AG04450 (cell line): ENCODE measurements around the gene ZNF669. TPM values are rescaled to one million over a fixed set of nuclear protein-coding genes. Genes with fewer than 3 reads are reported as not detected.

ENCODE experiments used
- CTCF ChIA-PET: fragments of 300-600, 350-600 bp; formaldehyde crosslinking; extraction: SDS; loops from one replicate; lab custom pipeline; 2022; ENCODE audit warnings: antibody characterized with exemption, inconsistent platforms; lab: Charles Lee
- POLR2A ChIA-PET: fragments of 350-600 bp; formaldehyde crosslinking; extraction: SDS; loops from one replicate; lab custom pipeline; 2021; ENCODE audit warnings: antibody characterized with exemption, inconsistent platforms; lab: Yijun Ruan, JAX
- DNase-seq: peaks from one replicate; pipeline ENCODE4 v3.0.0-alpha.2; 2011; ENCODE audit warnings: low read depth, low spot score
- H3K27ac ChIP-seq: one replicate; pipeline ENCODE4 v1.5.1; 2012; ENCODE audit warnings: low read depth, low read length, control low read depth
- H3K27me3 ChIP-seq: one replicate; pipeline ENCODE4 v1.6.0; 2012; ENCODE audit warnings: low read length; ENCODE audit not compliant: control insufficient read depth, insufficient read depth
- H3K4me3 ChIP-seq: 2 replicates; pipeline ENCODE4 v1.5.1; 2011; ENCODE audit warnings: mild to moderate bottlenecking, low read depth, low read length, control low read depth
- H3K9me3 ChIP-seq: 2 replicates; pipeline ENCODE4 v1.5.1; 2012; ENCODE audit warnings: low read length; ENCODE audit not compliant: control insufficient read depth, insufficient read depth
- CTCF ChIP-seq: IDR thresholded peaks from 2 replicates; pipeline ENCODE4 v1.5.1; 2011; ENCODE audit warnings: low read depth, low read length, control low read depth, inconsistent platforms
- polyA plus RNA-seq: library from polyadenylated mRNA; depleted of rRNA; stranded (reverse); fragments of >200 nt; gene quantifications from 2 replicates; pipeline ENCODE4 v1.2.3, GENCODE V29; 2011

Gene ZNF669
- polyA plus RNA-seq, 1 experiment = 8.4 TPM

DNA sequence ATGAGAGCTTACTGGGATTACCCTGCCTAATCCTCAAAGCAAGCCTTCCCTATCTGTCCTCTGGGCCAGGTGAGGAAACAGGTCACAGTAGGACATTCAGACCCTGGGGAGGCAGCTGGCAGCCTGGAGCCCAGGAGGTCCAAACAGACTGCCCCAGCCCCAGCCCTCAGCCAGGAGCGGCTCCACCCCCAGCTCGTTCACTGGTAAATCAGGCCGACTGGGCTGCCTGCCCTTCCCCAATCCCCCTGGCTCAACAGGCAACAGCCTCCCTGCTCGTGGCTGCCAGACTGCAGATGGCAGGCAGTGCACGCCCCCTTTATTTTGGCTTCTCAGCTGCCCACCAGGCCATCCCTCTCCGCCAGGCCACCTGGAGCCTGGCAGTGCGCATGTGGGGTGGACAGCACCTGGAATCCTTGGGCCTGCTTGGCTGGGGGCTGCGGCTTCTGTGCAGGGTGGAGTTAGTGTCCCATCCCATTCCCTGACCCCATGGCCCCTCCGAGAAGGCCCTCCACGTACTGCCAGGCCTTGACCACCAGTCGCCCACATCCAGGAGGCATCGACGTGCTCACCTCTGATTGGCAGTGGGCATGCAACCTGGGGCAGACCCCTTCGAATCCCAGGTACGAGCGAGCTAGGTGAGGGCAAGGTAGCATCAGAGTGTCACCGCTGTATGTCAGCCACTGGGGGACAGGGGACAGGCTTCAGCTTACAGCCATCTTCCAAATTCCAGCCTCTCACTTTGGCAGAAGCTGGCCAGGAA is 14.4 kb downstream of the ZNF669 start:
- POLR2A ChIA-PET = no interaction called here
- CTCF ChIA-PET = interaction anchor here (0.6 to 1.0 kb wide), 2 partner anchors 11 to 38 kb away, joined by 4 to 7 read pairs; partner anchors contain the start of gene ZNF670
- no peak for DNase-seq
- no peak for TF ChIP-seq CTCF
- Histone ChIP-seq H3K9me3 (peaks cover 10% of the 10 kb centered on the region; the same call in 1 of the 2 replicates), H3K27me3 (no peaks in the 10 kb centered on the region), H3K4me3 (no peak overlapping the region), H3K27ac (no peak overlapping the region)

DNA sequence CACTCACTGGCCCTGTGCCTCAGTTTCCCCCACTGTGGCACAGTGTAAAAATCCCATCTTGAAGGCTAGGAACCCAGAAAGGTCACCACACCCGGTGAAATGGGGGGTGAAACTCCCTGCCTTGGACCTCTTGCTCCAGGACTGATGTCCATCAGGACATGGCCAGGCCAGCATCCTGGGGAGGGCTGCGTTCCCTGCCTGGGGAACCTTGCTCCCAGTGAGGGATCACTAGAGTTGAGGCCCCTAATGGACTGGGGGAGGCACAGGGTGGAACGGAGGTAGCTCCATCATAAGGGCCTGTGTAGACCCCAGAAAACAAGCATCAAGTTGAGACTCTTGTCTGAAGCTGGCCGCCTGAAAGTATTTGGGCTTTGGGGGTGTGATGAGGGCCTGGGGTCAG is 15.2 kb downstream of the ZNF669 start:
- H3K27ac ChIP-seq = no peak overlapping the region
- no peak overlapping the region for H3K4me3 ChIP-seq
- H3K27me3 ChIP-seq = no peaks in the 10 kb centered on the region
- H3K9me3 ChIP-seq = peaks cover 11% of the 10 kb centered on the region; the same call in 1 of the 2 replicates
- TF ChIP-seq CTCF = no peak
- DNase-seq = no peak
- ChIA-PET CTCF (interaction anchor here (1.0 kb wide), 1 partner anchor 10 kb away, joined by 7 read pairs; the partner anchor contains the start of gene ZNF670), POLR2A (no interaction called here)

GRCh38 chr1:247087256-247087655 is 16.9 kb downstream of the ZNF669 start:
- CTCF ChIA-PET = no interaction called here
- Histone ChIP-seq H3K9me3 (peaks cover 11% of the 10 kb centered on the region; the same call in 1 of the 2 replicates), H3K27me3 (no peaks in the 10 kb centered on the region), H3K27ac (no peak overlapping the region), H3K4me3 (no peak overlapping the region)
- no peak for TF ChIP-seq CTCF
- POLR2A ChIA-PET = no interaction called here
- no peak for DNase-seq

DNA sequence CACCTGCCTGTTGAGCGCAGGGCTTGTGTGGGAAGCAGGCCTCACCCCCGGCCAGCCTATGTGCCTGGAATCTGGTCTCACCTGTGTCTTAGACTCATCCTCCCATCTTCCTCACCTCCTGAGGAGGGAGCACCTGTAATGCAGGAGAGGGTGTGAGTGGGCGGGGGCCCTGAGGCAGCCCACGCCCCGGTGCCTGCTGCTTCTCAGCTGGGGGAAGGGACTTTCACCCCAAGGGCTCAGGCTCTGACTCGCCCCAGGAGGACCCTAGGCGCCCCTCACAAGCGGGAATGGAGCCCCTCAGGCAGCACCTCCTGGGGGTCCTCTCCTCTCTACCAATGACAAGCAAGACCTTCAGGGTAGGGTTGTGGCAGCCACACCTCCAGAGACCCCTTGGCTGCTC is 18.8 kb downstream of the ZNF669 start:
- ChIA-PET CTCF (no interaction called here), POLR2A (no interaction called here)
- no peak for TF ChIP-seq CTCF

DNA sequence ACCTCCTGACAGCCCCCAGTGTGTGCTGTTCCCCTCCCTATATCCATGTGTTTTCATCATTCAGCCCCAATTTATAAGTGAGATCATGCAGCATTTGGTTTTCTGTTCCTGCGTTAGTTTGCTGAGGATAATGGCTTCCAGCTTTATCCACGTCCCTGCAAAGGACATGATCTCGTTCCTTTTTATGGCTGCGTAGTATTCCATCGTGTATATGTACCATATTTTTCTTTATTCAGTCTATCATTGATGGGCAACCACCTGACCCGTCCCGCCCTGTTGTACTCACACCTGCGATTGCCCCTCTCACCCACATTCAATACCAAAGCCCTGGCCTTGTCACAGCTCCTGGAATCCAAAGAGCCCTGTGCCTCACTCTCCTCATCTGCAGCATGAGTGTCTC is 19.4 kb downstream of the ZNF669 start:
- DNase-seq = no peak

More for the DNA sequence above, 18.8 kb downstream of the ZNF669 start:
- Histone ChIP-seq H3K9me3 (peaks cover 11% of the 10 kb centered on the region; the same call in 1 of the 2 replicates), H3K27me3 (no peaks in the 10 kb centered on the region), H3K27ac (no peak overlapping the region), H3K4me3 (no peak overlapping the region)
- DNase-seq = no peak

More for the DNA sequence above, 19.4 kb downstream of the ZNF669 start:
- Histone ChIP-seq H3K4me3 (no peak overlapping the region), H3K9me3 (peaks cover 11% of the 10 kb centered on the region; the same call in 1 of the 2 replicates), H3K27ac (no peak overlapping the region), H3K27me3 (no peaks in the 10 kb centered on the region)
- no peak for TF ChIP-seq CTCF
- CTCF ChIA-PET = no interaction called here
- POLR2A ChIA-PET = no interaction called here
